H1 (cell line): ENCODE measurements around the gene GRIK2. TPM values are rescaled to one million over a fixed set of nuclear protein-coding genes. Genes with fewer than 3 reads are reported as not detected.

ENCODE experiments used
- CTCF ChIA-PET: fragments of 300-600 bp; sonication (Branson Sonifier 250); formaldehyde crosslinking; loops from one replicate; lab custom pipeline; 2021; ENCODE audit not compliant: partially characterized antibody; lab: Charles Lee
- POLR2A ChIA-PET: fragments of 300-600 bp; sonication (Branson Sonifier 250); formaldehyde crosslinking; loops from one replicate; lab custom pipeline; 2021; ENCODE audit warnings: inconsistent platforms; ENCODE audit not compliant: partially characterized antibody; lab: Charles Lee
- DNase-seq, 2 experiments: peaks; one replicate each; pipeline versions ENCODE4 v3.0.0 to v3.0.0-alpha.2; 2010 to 2022; ENCODE audit warnings: low spot score in 2 of 2, low read depth in 1 of 2, mixed read lengths in 1 of 2
- FAIRE-seq: peaks from 2 replicates; lab custom pipeline; 2011; peaks lifted over from hg19 to GRCh38; lab: Jason Lieb, UNC
- H2AFZ ChIP-seq: 2 replicates; pipeline ENCODE4 v1.8.1; 2012; ENCODE audit warnings: low read length, inconsistent platforms
- H2AK5ac ChIP-seq: 2 replicates; pipeline ENCODE4 v1.6.1; 2013; ENCODE audit warnings: low read depth, low read length
- H2BK120ac ChIP-seq: replicated peaks from 2 replicates; pipeline ENCODE3; 2013; ENCODE audit warnings: low read depth, low read length, inconsistent platforms
- H2BK12ac ChIP-seq: 2 replicates; pipeline ENCODE4 v1.6.1; 2013; ENCODE audit warnings: low read depth, low read length
- H2BK15ac ChIP-seq: 2 replicates; pipeline ENCODE4 v1.6.1; 2013; ENCODE audit warnings: low read length
- H2BK20ac ChIP-seq: 2 replicates; pipeline ENCODE4 v1.6.1; 2013; ENCODE audit warnings: low read length
- H2BK5ac ChIP-seq: 2 replicates; pipeline ENCODE4 v1.6.1; 2013; ENCODE audit warnings: low read depth, low read length
- H3K14ac ChIP-seq: 2 replicates; pipeline ENCODE4 v1.6.1; 2013; ENCODE audit warnings: inconsistent platforms; ENCODE audit not compliant: insufficient read length
- H3K18ac ChIP-seq: 2 replicates; pipeline ENCODE4 v1.6.1; 2013; ENCODE audit warnings: low read length; ENCODE audit errors: extremely low read depth
- H3K23ac ChIP-seq: 2 replicates; pipeline ENCODE4 v1.6.1; 2013; ENCODE audit warnings: inconsistent platforms; ENCODE audit not compliant: insufficient read length
- H3K23me2 ChIP-seq: 2 replicates; pipeline ENCODE4 v1.6.1; 2013; ENCODE audit warnings: low read depth, low read length
- H3K27ac ChIP-seq: 2 replicates; pipeline ENCODE4 v1.6.1; 2011; ENCODE audit warnings: low read depth, low read length, inconsistent platforms
- H3K27me3 ChIP-seq, 4 experiments: replicated peaks in 1 of 4; 1 replicate in 1 of 4; 2 replicates in 3 of 4; pipeline versions ENCODE4 v1.6.1 to v1.8.1; 2011 to 2013; ENCODE audit warnings: low read length in 3 of 4, mild to moderate bottlenecking in 3 of 4, inconsistent platforms in 2 of 4, mixed read lengths in 2 of 4, moderate library complexity in 1 of 4; ENCODE audit not compliant: control insufficient read depth in 3 of 4, insufficient read depth in 3 of 4; ENCODE audit errors: extremely low read depth in 1 of 4
- H3K36me3 ChIP-seq, 4 experiments: 2 replicates each; pipeline versions ENCODE4 v1.6.1 to v1.8.1; 2011 to 2013; ENCODE audit warnings: mild to moderate bottlenecking in 4 of 4, low read length in 3 of 4, moderate library complexity in 2 of 4, control low read depth in 1 of 4, inconsistent platforms in 1 of 4; ENCODE audit not compliant: insufficient read depth in 4 of 4, control insufficient read depth in 2 of 4
- H3K4ac ChIP-seq: replicated peaks from 2 replicates; pipeline ENCODE3; 2013; ENCODE audit warnings: low read length, low read depth, mixed read lengths, inconsistent platforms; ENCODE audit not compliant: insufficient read length
- H3K4me1 ChIP-seq, 4 experiments: replicated peaks in 1 of 4; 1 replicate in 1 of 4; 2 replicates in 3 of 4; pipeline versions ENCODE4 v1.6.1 to v1.8.1; 2011 to 2013; ENCODE audit warnings: low read length in 3 of 4, inconsistent platforms in 2 of 4, mixed read lengths in 1 of 4; ENCODE audit not compliant: insufficient read depth in 4 of 4, control insufficient read depth in 3 of 4
- H3K4me2 ChIP-seq, 2 experiments: 2 replicates each; pipeline versions ENCODE4 v1.6.1 to v1.8.1; 2011 to 2013; ENCODE audit warnings: low read depth in 2 of 2, low read length in 2 of 2, control low read depth in 1 of 2, inconsistent platforms in 1 of 2, mild to moderate bottlenecking in 1 of 2; ENCODE audit not compliant: insufficient read depth in 1 of 2
- H3K4me3 ChIP-seq, 4 experiments: fragments of 200-600, 300-600 bp in 1 of 4; sonication (generic), shearing (Covaris generic), sonication (Bioruptor Twin) in 1 of 4; 2 replicates each; pipeline versions ENCODE4 v1.5.1 to v1.8.1; 2011 to 2016; ENCODE audit warnings: low read length in 4 of 4, low read depth in 3 of 4, control low read depth in 2 of 4, inconsistent platforms in 2 of 4, mild to moderate bottlenecking in 2 of 4, mixed read lengths in 1 of 4, moderate library complexity in 1 of 4; ENCODE audit not compliant: insufficient read depth in 2 of 4; ENCODE audit errors: extremely low read depth in 1 of 4
- H3K56ac ChIP-seq: replicated peaks from 2 replicates; pipeline ENCODE3; 2013; ENCODE audit warnings: low read depth, mild to moderate bottlenecking, mixed read lengths, low read length, inconsistent platforms; ENCODE audit not compliant: insufficient read length
- H3K79me1 ChIP-seq: 2 replicates; pipeline ENCODE4 v1.6.1; 2013; ENCODE audit warnings: low read depth, low read length, control low read depth
- H3K79me2 ChIP-seq, 2 experiments: 2 replicates each; pipeline versions ENCODE4 v1.6.1 to v1.8.1; 2012 to 2013; ENCODE audit warnings: low read length in 2 of 2, mild to moderate bottlenecking in 2 of 2, inconsistent platforms in 1 of 2; ENCODE audit not compliant: insufficient read depth in 2 of 2, control insufficient read depth in 1 of 2
- H3K9ac ChIP-seq, 4 experiments: replicated peaks in 1 of 4; 1 replicate in 1 of 4; 2 replicates in 3 of 4; pipeline versions ENCODE4 v1.6.1 to v1.8.1; 2011 to 2013; ENCODE audit warnings: low read depth in 3 of 4, low read length in 3 of 4, control low read depth in 2 of 4, mild to moderate bottlenecking in 2 of 4, moderate library complexity in 2 of 4, inconsistent platforms in 1 of 4; ENCODE audit errors: extremely low read depth in 1 of 4
- H3K9me3 ChIP-seq, 2 experiments: 2 replicates each; pipeline versions ENCODE4 v1.6.1 to v1.8.1; 2012 to 2013; ENCODE audit warnings: mild to moderate bottlenecking in 2 of 2, moderate library complexity in 2 of 2, control low read depth in 1 of 2, inconsistent platforms in 1 of 2, low read depth in 1 of 2, low read length in 1 of 2, mixed read lengths in 1 of 2; ENCODE audit not compliant: insufficient read depth in 2 of 2
- H4K20me1 ChIP-seq, 2 experiments: replicated peaks in 1 of 2; 2 replicates each; pipeline versions ENCODE3 to v1.8.1; 2011 to 2013; ENCODE audit warnings: inconsistent platforms in 2 of 2, low read length in 2 of 2, mild to moderate bottlenecking in 1 of 2; ENCODE audit not compliant: insufficient read depth in 2 of 2, control insufficient read depth in 1 of 2
- H4K5ac ChIP-seq: 2 replicates; pipeline ENCODE4 v1.6.1; 2013; ENCODE audit warnings: low read length, low read depth, mixed read lengths, inconsistent platforms; ENCODE audit not compliant: insufficient read length
- H4K8ac ChIP-seq: 2 replicates; pipeline ENCODE4 v1.8.0; 2013; ENCODE audit warnings: mild to moderate bottlenecking, moderate library complexity, low read length, inconsistent platforms; ENCODE audit not compliant: insufficient read depth; ENCODE audit errors: extremely low read depth
- H4K91ac ChIP-seq: replicated peaks from 2 replicates; pipeline ENCODE3; 2013; ENCODE audit warnings: low read length, mixed read lengths, inconsistent platforms; ENCODE audit not compliant: insufficient read length
- SAP30 ChIP-seq: fragments of 300-600 bp; sonication (generic); IDR thresholded peaks from 2 replicates; pipeline ENCODE4 v1.7.1; 2012; ENCODE audit warnings: low read length, moderate library complexity, mild to moderate bottlenecking, inconsistent platforms; ENCODE audit not compliant: insufficient read depth, insufficient replicate concordance
- SIN3A ChIP-seq, 2 experiments: IDR thresholded peaks in 1 of 2; conservative IDR thresholded peaks in 1 of 2; 2 replicates each; pipeline ENCODE4 v1.6.1; 2011 to 2012; ENCODE audit warnings: low read length in 2 of 2, improper control_type of control experiment in 1 of 2, low read depth in 1 of 2, mild to moderate bottlenecking in 1 of 2
- TBP ChIP-seq: IDR thresholded peaks from 2 replicates; pipeline ENCODE4 v1.6.1; 2011; ENCODE audit warnings: low read depth, low read length, improper control_type of control experiment
- WGBS, 2 experiments: shearing (Covaris generic) in 1 of 2; methylation state at CpG; one replicate each; pipeline versions ENCODE4 v1.1.6 to v1.1.7; 2013 to 2015; ENCODE audit warnings: low lambda C conversion rate in 2 of 2, mixed read lengths in 2 of 2, inconsistent platforms in 1 of 2, low coverage in 1 of 2, missing lambda C conversion rate in 1 of 2; ENCODE audit not compliant: insufficient replicate concordance in 2 of 2, insufficient coverage in 1 of 2, insufficient read length in 1 of 2; ENCODE audit errors: extremely low coverage in 1 of 2, missing lambda C conversion rate in 1 of 2; 5-methylcytosine and 5-hydroxymethylcytosine counted together
- polyA plus RNA-seq, 7 experiments: library from polyadenylated mRNA; depleted of rRNA in 3 of 7; stranded (reverse) in 5 of 7; unstranded in 2 of 7; fragments of >200 nt in 5 of 7; fragments of 200-250 nt in 2 of 7; gene quantifications; 1 replicate in 5 of 7; 2 replicates in 1 of 7; 4 replicates in 1 of 7; pipeline versions ENCODE4 v1.2.1 to v1.2.3, GENCODE V29; 2011 to 2013; ENCODE audit warnings: missing spikeins in 2 of 7, mixed read lengths in 2 of 7
- total RNA-seq: library from RNA; stranded (reverse); fragmentation: NEBNext Ultra II Directional; extraction: Animal tissue kit (Norgen Biotek cat#: 25700); gene quantifications from 2 replicates; pipeline ENCODE4 v1.2.1, GENCODE V29; 2021

GRIK2 gene
- total and polyA plus RNA-seq, 2 of the 8 experiments (the other 6 are each of a cell fraction or from before 2014, with no cell fraction given), result 1.8 to 2.2 TPM

GRCh38 chr6:101730954-101731353, 337.4 kb downstream of the GRIK2 start:
- H3K18ac ChIP-seq, result no peak overlapping the region; the same call in 1 of the 2 replicates
- H2AK5ac ChIP-seq, result no peak overlapping the region
- H2BK20ac ChIP-seq, result no peak overlapping the region
- H4K5ac ChIP-seq, result no peak overlapping the region
- no peak overlapping the region for H2BK12ac ChIP-seq
- no peak overlapping the region for H3K4ac ChIP-seq
- H4K8ac ChIP-seq, result no peak overlapping the region
- no peaks in the 10 kb centered on the region for H3K79me2 ChIP-seq
- H3K9ac ChIP-seq, result no peak overlapping the region
- H4K91ac ChIP-seq, result no peak overlapping the region
- no peak overlapping the region for H3K56ac ChIP-seq
- 38% methylated on average over 2 of the region's 2 CpGs; no CpG with 5 or more reads in 1 of the 2 experiments for WGBS, 2 experiments
- H3K14ac ChIP-seq, result no peak overlapping the region
- FAIRE-seq (no peak), DNase-seq (no peak)
- H3K4me1 ChIP-seq, result peaks cover 0 to 11% (median 1%) of the 10 kb centered on the region in 4 experiments; a peak in 3 of 7 replicates
- H3K4me3 ChIP-seq, result no peak overlapping the region
- H2BK15ac ChIP-seq, result no peak overlapping the region
- H3K36me3 ChIP-seq, result no peaks in the 10 kb centered on the region; a peak in 1 of 8 replicates
- H3K23ac ChIP-seq, result no peak overlapping the region
- no peaks in the 10 kb centered on the region for H4K20me1 ChIP-seq
- no peak overlapping the region for H3K27ac ChIP-seq
- H2AFZ ChIP-seq, result no peak overlapping the region
- H2BK120ac ChIP-seq, result no peak overlapping the region
- peaks cover 2 to 3% of the 10 kb centered on the region in 2 experiments; a peak in 2 of 4 replicates for H3K9me3 ChIP-seq
- H2BK5ac ChIP-seq, result no peak overlapping the region
- no peaks in the 10 kb centered on the region for H3K23me2 ChIP-seq
- no peak for TF ChIP-seq SIN3A (conservative IDR thresholded peaks at IDR 0.05 in 1 of 2, IDR thresholded peaks at IDR 0.05 in 1 of 2; ENCODE audit: low read depth in 1 of 2, low read length in 2 of 2)
- no peak for TF ChIP-seq TBP
- TF ChIP-seq SAP30, result no peak
- no peaks in the 10 kb centered on the region for H3K79me1 ChIP-seq
- ChIA-PET CTCF (no interaction called here), POLR2A (no interaction called here)
- no peak overlapping the region for H3K4me2 ChIP-seq
- H3K27me3 ChIP-seq, result no peaks in the 10 kb centered on the region
